ENCODE data around the gene FANCL. TPM values are rescaled to one million over a fixed set of nuclear protein-coding genes. Genes with fewer than 3 reads are reported as not detected.
"Not testable (repeated sequence)": the region's sequence is repeated elsewhere in the genome, so short reads cannot be mapped to it uniquely, and the experiment has no call there.

Gene FANCL
- total RNA-seq, 1 experiment from 2014 or later = 34.8 TPM

DNA sequence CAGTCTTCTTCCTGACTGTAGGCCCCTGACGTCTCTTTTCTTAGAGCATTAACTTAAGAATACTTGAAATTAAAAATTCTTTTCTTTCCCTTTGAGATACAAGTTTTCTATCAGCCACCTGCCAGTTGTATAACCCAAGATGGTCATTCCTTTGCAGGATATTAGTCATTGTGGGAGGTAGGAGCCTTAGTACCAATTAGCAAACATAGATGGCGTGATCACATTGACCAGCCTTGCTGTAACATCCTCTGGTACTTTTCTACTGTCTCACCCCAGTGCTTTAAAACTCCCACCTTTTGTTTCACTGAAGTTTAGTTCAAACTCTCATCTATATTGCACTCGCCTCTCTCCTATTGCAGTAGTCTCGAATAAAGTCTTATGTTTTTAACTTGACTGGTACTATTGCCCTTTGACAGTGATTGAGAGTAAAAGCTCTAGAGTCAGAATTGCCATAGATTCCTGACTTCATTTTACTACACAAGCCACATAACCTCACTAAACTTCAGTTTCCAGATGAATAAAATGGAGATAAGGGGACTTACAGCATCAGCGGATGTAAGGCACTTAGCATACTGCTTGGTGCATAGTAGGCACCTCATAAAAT, 120.4 kb downstream of the FANCL start:
- in situ Hi-C loops (cut with HindIII; ENCODE audit: low pct_unique_long_range_greater_than_20kb, low sequenced_read_pairs) = no loop called here
- DNase-seq (ENCODE audit: low read depth) = no peak

- peak; percentile 66 for DNase-seq (ENCODE audit: low read depth)
- in situ Hi-C loops (cut with HindIII; ENCODE audit: low pct_unique_long_range_greater_than_20kb, low sequenced_read_pairs) = not testable (repeated sequence)
These were observed 127.6 kb downstream of the FANCL start for GRCh38 chr2:58113563-58113962.

- no peak for DNase-seq (ENCODE audit: low read depth)
- in situ Hi-C loops (cut with HindIII; ENCODE audit: low pct_unique_long_range_greater_than_20kb, low sequenced_read_pairs) = no loop called here
These were observed 130.4 kb downstream of the FANCL start for GRCh38 chr2:58110765-58111164.

DNA sequence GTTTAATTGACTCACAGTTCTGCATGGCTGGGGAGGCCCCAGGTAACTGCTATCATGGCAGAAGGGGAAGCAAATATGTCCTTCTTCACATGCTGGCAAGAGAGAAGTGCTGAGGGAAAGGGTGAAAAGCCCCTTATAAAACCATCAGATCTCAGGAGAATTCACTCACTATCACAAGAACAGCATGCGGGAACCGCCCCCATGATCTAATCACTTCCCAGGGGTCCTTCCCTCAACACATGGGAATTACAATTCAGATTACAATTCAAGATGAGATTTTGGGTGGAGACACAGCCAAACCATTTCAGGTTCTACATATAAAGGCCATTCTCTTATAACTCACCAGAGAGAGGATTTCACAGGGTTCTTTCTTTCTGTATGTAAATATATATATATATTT, 131.6 kb downstream of the FANCL start:
- no peak for DNase-seq (ENCODE audit: low read depth)
- in situ Hi-C loops (cut with HindIII; ENCODE audit: low pct_unique_long_range_greater_than_20kb, low sequenced_read_pairs) = no loop called here

Other genes with a start within 250 kb of the FANCL start
- gene VRK2, start 194.5 kb downstream of the FANCL start, total RNA-seq (2014; rRNA removed; shearing (Covaris generic); ENCODE audit: low replicate concordance) = 35.3 and 46.4 TPM in 2 replicates